HepG2 (cell line): ENCODE measurements around the gene CLUH. TPM values are rescaled to one million over a fixed set of nuclear protein-coding genes. Genes with fewer than 3 reads are reported as not detected.

Experiments used
- E2F5 ChIP-seq: sonication (generic); formaldehyde crosslinking; conservative IDR thresholded peaks from 2 replicates; pipeline ENCODE4 v1.4.0; 2020; ENCODE audit warnings: missing genetic modification reagents
- ESRRA ChIP-seq: sonication (generic); formaldehyde crosslinking; IDR thresholded peaks from 2 replicates; pipeline ENCODE4 v1.5.1; 2020; ENCODE audit warnings: mild to moderate bottlenecking, low read depth, missing genetic modification reagents
- HNRNPL ChIP-seq: fragments of 200-400 bp; formaldehyde crosslinking; IDR thresholded peaks from 2 replicates; pipeline ENCODE4 v1.6.1; 2017; ENCODE audit warnings: mild to moderate bottlenecking, low read depth, low read length
- KLF15 ChIP-seq: sonication (generic); formaldehyde crosslinking; IDR thresholded peaks from 2 replicates; pipeline ENCODE4 v1.8.1; 2023; ENCODE audit warnings: borderline replicate concordance, mild to moderate bottlenecking, inconsistent platforms, missing genetic modification reagents, mixed read lengths
- MEIS2 ChIP-seq: sonication (generic); formaldehyde crosslinking; IDR thresholded peaks from 2 replicates; pipeline ENCODE4 v1.9.0; 2021; ENCODE audit warnings: mild to moderate bottlenecking, missing genetic modification reagents
- NFRKB ChIP-seq: fragments of 450-650 bp; IDR thresholded peaks from 2 replicates; pipeline ENCODE4 v1.6.1; 2017
- REL ChIP-seq: sonication (generic); formaldehyde crosslinking; conservative IDR thresholded peaks from 2 replicates; pipeline ENCODE4 v1.8.0; 2022; ENCODE audit warnings: mild to moderate bottlenecking, missing genetic modification reagents, moderate library complexity
- SIN3A ChIP-seq: IDR thresholded peaks from 2 replicates; pipeline ENCODE4 v1.6.1; 2011; ENCODE audit warnings: low read depth, mild to moderate bottlenecking, control low read depth, low read length, borderline replicate concordance
- ZC3H4 ChIP-seq: sonication (generic); formaldehyde crosslinking; IDR thresholded peaks from 2 replicates; pipeline ENCODE4 v1.4.0; 2020; ENCODE audit warnings: missing genetic modification reagents, borderline replicate concordance
- ZNF552 ChIP-seq: sonication (generic); formaldehyde crosslinking; IDR thresholded peaks from 2 replicates; pipeline ENCODE4 v1.9.0; 2022; ENCODE audit warnings: missing genetic modification reagents, mild to moderate bottlenecking, borderline replicate concordance
- ZSCAN20 ChIP-seq: sonication (generic); formaldehyde crosslinking; IDR thresholded peaks from 2 replicates; pipeline ENCODE4 v1.4.0; 2020; ENCODE audit warnings: missing genetic modification reagents, mild to moderate bottlenecking, borderline replicate concordance
- polyA plus RNA-seq, 8 experiments: library from polyadenylated mRNA; depleted of rRNA in 3 of 8; stranded (reverse) in 7 of 8; unstranded in 1 of 8; fragments of >200 nt; fragmentation: Illumina TruSeq in 4 of 8; extraction: Trizol in 4 of 8; gene quantifications; 2 replicates each; pipeline versions ENCODE4 v1.2.1 to v1.2.3, GENCODE V29; 2011 to 2016; ENCODE audit warnings: low read depth in 4 of 8, missing spikeins in 1 of 8, mixed read lengths in 1 of 8; ENCODE audit not compliant: insufficient read depth in 1 of 8
- total RNA-seq, 5 experiments: library from RNA; depleted of rRNA; stranded (reverse); fragments of >200 nt; fragmentation: Illumina TruSeq; extraction: Trizol; gene quantifications; 2 replicates each; pipeline ENCODE4 v1.2.3, GENCODE V29; 2016; ENCODE audit warnings: low read depth in 1 of 5
- TF ChIP-seq, protein P1 (sequence below): sonication (generic); formaldehyde crosslinking; IDR thresholded peaks from 2 replicates; pipeline ENCODE4 v1.9.0; 2022; ENCODE audit warnings: missing genetic modification reagents, mild to moderate bottlenecking, borderline replicate concordance
- TF ChIP-seq, protein P2 (sequence below): sonication (generic); formaldehyde crosslinking; IDR thresholded peaks from 2 replicates; pipeline ENCODE4 v1.4.0; 2020; ENCODE audit warnings: mild to moderate bottlenecking, missing genetic modification reagents, borderline replicate concordance
- TF ChIP-seq, protein P3 (sequence below): sonication (generic); formaldehyde crosslinking; IDR thresholded peaks from 2 replicates; pipeline ENCODE4 v1.5.1; 2020; ENCODE audit warnings: mild to moderate bottlenecking, missing genetic modification reagents, moderate library complexity

Gene CLUH
- total and polyA plus RNA-seq, 2 of the 13 experiments (the other 11 are each of a cell fraction or from before 2014, with no cell fraction given): 30.9 to 60.5 TPM

DNA sequence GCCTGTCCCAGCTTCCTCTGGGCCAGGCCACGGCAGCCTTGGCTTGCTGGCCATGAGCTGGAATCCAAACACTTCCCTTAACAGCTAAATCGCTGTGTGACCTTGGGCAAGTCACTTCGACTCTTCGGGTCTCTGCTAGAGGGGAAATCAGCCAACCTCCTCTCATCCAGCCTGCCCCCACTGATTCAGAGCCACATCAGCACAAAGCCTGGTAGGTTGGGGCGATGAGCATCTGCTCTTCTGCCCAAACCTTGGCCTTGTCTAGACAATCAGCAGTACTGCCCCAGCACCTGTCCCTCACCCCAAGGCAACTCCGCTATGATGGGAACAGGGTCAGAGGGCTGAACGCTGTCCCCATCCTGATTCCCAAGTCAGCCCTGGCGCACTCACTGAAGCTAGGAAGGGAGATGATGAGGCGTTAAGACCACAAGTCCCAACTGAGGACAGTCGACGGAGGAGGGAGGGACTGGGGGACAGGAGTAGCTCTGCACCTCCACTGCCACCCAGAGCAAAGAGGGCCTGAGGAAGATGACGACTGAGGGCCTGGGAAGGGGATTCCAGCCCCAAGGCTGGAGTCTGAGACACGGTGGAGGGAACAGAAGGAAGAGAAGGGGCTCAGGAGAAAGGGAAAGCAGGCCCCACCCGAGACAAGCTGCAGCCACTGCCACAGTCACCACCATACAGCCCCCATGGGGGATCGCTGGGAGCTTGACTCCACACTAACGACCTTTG, 1.3 kb downstream of the CLUH start (continued):
- TF ChIP-seq E2F5 (no peak), ZSCAN20 (CRISPR knock-in tag) (no peak), KLF15 (CRISPR knock-in tag) (no peak), NFRKB (no peak), ZC3H4 (CRISPR knock-in tag) (peak; percentile 41; the same call in 1 of the 2 replicates), REL (CRISPR knock-in tag) (no peak), SIN3A (no peak), ZNF552 (no peak), ESRRA (no peak), HNRNPL (no peak), MEIS2 (CRISPR knock-in tag) (no peak)
- TF ChIP-seq, protein P1, sequence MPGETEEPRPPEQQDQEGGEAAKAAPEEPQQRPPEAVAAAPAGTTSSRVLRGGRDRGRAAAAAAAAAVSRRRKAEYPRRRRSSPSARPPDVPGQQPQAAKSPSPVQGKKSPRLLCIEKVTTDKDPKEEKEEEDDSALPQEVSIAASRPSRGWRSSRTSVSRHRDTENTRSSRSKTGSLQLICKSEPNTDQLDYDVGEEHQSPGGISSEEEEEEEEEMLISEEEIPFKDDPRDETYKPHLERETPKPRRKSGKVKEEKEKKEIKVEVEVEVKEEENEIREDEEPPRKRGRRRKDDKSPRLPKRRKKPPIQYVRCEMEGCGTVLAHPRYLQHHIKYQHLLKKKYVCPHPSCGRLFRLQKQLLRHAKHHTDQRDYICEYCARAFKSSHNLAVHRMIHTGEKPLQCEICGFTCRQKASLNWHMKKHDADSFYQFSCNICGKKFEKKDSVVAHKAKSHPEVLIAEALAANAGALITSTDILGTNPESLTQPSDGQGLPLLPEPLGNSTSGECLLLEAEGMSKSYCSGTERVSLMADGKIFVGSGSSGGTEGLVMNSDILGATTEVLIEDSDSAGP (CRISPR knock-in tag): no peak; the same call in 1 of the 2 replicates
- TF ChIP-seq, protein P2, sequence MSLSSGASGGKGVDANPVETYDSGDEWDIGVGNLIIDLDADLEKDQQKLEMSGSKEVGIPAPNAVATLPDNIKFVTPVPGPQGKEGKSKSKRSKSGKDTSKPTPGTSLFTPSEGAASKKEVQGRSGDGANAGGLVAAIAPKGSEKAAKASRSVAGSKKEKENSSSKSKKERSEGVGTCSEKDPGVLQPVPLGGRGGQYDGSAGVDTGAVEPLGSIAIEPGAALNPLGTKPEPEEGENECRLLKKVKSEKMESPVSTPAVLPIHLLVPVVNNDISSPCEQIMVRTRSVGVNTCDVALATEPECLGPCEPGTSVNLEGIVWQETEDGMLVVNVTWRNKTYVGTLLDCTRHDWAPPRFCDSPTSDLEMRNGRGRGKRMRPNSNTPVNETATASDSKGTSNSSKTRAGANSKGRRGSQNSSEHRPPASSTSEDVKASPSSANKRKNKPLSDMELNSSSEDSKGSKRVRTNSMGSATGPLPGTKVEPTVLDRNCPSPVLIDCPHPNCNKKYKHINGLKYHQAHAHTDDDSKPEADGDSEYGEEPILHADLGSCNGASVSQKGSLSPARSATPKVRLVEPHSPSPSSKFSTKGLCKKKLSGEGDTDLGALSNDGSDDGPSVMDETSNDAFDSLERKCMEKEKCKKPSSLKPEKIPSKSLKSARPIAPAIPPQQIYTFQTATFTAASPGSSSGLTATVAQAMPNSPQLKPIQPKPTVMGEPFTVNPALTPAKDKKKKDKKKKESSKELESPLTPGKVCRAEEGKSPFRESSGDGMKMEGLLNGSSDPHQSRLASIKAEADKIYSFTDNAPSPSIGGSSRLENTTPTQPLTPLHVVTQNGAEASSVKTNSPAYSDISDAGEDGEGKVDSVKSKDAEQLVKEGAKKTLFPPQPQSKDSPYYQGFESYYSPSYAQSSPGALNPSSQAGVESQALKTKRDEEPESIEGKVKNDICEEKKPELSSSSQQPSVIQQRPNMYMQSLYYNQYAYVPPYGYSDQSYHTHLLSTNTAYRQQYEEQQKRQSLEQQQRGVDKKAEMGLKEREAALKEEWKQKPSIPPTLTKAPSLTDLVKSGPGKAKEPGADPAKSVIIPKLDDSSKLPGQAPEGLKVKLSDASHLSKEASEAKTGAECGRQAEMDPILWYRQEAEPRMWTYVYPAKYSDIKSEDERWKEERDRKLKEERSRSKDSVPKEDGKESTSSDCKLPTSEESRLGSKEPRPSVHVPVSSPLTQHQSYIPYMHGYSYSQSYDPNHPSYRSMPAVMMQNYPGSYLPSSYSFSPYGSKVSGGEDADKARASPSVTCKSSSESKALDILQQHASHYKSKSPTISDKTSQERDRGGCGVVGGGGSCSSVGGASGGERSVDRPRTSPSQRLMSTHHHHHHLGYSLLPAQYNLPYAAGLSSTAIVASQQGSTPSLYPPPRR (CRISPR knock-in tag): peak; percentile 30; the same call in 1 of the 2 replicates
- TF ChIP-seq, protein P3, sequence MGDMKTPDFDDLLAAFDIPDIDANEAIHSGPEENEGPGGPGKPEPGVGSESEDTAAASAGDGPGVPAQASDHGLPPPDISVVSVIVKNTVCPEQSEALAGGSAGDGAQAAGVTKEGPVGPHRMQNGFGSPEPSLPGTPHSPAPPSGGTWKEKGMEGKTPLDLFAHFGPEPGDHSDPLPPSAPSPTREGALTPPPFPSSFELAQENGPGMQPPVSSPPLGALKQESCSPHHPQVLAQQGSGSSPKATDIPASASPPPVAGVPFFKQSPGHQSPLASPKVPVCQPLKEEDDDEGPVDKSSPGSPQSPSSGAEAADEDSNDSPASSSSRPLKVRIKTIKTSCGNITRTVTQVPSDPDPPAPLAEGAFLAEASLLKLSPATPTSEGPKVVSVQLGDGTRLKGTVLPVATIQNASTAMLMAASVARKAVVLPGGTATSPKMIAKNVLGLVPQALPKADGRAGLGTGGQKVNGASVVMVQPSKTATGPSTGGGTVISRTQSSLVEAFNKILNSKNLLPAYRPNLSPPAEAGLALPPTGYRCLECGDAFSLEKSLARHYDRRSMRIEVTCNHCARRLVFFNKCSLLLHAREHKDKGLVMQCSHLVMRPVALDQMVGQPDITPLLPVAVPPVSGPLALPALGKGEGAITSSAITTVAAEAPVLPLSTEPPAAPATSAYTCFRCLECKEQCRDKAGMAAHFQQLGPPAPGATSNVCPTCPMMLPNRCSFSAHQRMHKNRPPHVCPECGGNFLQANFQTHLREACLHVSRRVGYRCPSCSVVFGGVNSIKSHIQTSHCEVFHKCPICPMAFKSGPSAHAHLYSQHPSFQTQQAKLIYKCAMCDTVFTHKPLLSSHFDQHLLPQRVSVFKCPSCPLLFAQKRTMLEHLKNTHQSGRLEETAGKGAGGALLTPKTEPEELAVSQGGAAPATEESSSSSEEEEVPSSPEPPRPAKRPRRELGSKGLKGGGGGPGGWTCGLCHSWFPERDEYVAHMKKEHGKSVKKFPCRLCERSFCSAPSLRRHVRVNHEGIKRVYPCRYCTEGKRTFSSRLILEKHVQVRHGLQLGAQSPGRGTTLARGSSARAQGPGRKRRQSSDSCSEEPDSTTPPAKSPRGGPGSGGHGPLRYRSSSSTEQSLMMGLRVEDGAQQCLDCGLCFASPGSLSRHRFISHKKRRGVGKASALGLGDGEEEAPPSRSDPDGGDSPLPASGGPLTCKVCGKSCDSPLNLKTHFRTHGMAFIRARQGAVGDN (CRISPR knock-in tag): no peak; the same call in 1 of the 2 replicates
